PFSK-1 (cell line): ENCODE results near the gene CEP350.

Experiments
- FOXP2 ChIP-seq: optimal IDR thresholded peaks from 2 replicates; pipeline ENCODE3; 2011; ENCODE audit warnings: borderline replicate concordance, control low read depth, inconsistent platforms; ENCODE audit not compliant: insufficient read depth; ENCODE audit errors: extremely low read length, extremely low read depth
- POLR2AphosphoS5 ChIP-seq: IDR thresholded peaks from 2 replicates; pipeline ENCODE4 v1.6.1; 2012; ENCODE audit warnings: low read depth, mild to moderate bottlenecking, control low read depth, low read length, moderate library complexity
- REST ChIP-seq, 2 experiments: IDR thresholded peaks; 2 replicates each; pipeline versions ENCODE4 v1.6.1 to v1.8.0; 2011 to 2012; ENCODE audit warnings: low read depth in 2 of 2, low read length in 2 of 2, control low read depth in 1 of 2, inconsistent platforms in 1 of 2, mild to moderate bottlenecking in 1 of 2, moderate library complexity in 1 of 2; ENCODE audit not compliant: insufficient read depth in 1 of 2
- SIN3A ChIP-seq: IDR thresholded peaks from 2 replicates; pipeline ENCODE4 v1.6.1; 2012; ENCODE audit warnings: mild to moderate bottlenecking, low read length, moderate library complexity, borderline replicate concordance; ENCODE audit not compliant: insufficient read depth
- TAF1 ChIP-seq: IDR thresholded peaks from 2 replicates; pipeline ENCODE4 v1.6.1; 2012; ENCODE audit warnings: low read length, control low read depth, borderline replicate concordance; ENCODE audit not compliant: insufficient read depth

The CEP350 gene

GRCh38 chr1:180057883-180058396, 103.3 kb downstream of the CEP350 start:
- TF ChIP-seq TAF1 = no peak
- TF ChIP-seq REST (IDR thresholded peaks at IDR 0.05; ENCODE audit: insufficient read depth in 1 of 2, low read depth in 2 of 2, low read length in 2 of 2) = no peak

- TF ChIP-seq POLR2AphosphoS5 (no peak), FOXP2 (no peak), TAF1 (no peak), SIN3A (no peak), REST (IDR thresholded peaks at IDR 0.05; ENCODE audit: insufficient read depth in 1 of 2, low read depth in 2 of 2, low read length in 2 of 2) (no peak)
These were observed 106.4 kb downstream of the CEP350 start for GRCh38 chr1:180061019-180061418.

- no peak for TF ChIP-seq TAF1
- no peak for TF ChIP-seq FOXP2
- no peak for TF ChIP-seq POLR2AphosphoS5
- no peak for TF ChIP-seq REST (IDR thresholded peaks at IDR 0.05; ENCODE audit: insufficient read depth in 1 of 2, low read depth in 2 of 2, low read length in 2 of 2)
These were observed 107.9 kb downstream of the CEP350 start for GRCh38 chr1:180062452-180062971.

GRCh38 chr1:180065408-180065807, 110.8 kb downstream of the CEP350 start:
- no peak for TF ChIP-seq FOXP2

GRCh38 chr1:180066150-180066549, 111.5 kb downstream of the CEP350 start:
- TF ChIP-seq SIN3A (no peak), FOXP2 (no peak)

- TF ChIP-seq REST (IDR thresholded peaks at IDR 0.05; ENCODE audit: insufficient read depth in 1 of 2, low read depth in 2 of 2, low read length in 2 of 2) (no peak), TAF1 (no peak), FOXP2 (no peak)
These were observed 115.7 kb downstream of the CEP350 start for GRCh38 chr1:180070286-180070685.
